ENCODE measurements around the gene SNX17.

DNA sequence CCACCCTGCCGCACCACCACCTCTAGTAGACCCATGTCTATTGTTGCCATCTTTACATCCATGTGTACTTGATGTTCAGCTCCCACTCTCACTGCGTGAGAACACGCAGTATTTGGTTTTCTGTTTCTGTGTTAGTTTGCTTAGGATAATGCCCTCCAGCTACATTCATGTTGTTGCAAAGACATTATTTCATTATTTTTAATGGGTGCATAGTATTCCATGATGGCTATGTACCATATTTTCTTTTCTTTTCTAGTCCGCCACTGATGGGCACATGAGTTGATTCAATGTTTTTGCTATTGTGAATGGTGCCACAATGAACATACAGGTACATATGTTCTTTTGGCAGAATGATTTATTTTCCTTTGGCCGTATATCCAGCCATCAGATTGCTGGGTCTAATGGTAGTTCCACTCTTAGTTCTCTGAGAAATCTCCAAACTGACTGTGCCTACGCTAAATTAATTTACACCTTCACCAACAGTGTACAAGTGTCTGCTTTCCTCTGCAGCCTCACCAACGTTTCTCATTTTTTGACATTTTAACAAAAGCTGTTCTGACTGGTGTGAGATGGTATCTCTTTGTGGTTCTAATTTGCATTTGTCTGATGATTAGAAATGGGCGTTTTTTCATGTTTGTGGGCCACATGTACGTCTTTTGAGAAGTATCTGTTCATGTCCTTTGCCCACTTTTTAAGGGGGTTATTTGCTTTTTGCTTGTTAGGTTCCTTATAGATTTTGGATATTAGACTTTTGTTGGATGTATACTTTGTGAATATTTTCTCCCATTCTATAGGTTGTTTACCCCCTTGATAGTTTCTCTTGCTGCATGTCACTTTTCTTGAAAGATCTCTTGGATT is 20.6 kb downstream of the SNX17 start:
- TF ChIP-seq, protein P1, sequence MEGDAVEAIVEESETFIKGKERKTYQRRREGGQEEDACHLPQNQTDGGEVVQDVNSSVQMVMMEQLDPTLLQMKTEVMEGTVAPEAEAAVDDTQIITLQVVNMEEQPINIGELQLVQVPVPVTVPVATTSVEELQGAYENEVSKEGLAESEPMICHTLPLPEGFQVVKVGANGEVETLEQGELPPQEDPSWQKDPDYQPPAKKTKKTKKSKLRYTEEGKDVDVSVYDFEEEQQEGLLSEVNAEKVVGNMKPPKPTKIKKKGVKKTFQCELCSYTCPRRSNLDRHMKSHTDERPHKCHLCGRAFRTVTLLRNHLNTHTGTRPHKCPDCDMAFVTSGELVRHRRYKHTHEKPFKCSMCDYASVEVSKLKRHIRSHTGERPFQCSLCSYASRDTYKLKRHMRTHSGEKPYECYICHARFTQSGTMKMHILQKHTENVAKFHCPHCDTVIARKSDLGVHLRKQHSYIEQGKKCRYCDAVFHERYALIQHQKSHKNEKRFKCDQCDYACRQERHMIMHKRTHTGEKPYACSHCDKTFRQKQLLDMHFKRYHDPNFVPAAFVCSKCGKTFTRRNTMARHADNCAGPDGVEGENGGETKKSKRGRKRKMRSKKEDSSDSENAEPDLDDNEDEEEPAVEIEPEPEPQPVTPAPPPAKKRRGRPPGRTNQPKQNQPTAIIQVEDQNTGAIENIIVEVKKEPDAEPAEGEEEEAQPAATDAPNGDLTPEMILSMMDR (IDR thresholded peaks at IDR 0.05; ENCODE audit: low read depth, low read length) = no peak
- TF ChIP-seq EZH2phosphoT487 (IDR thresholded peaks at IDR 0.05; ENCODE audit: low read depth) = no peak
